GM19324 (cell line): ENCODE results near the gene AHCYL1.

Experiments
- ATAC-seq: cut with Tn5 transposase; IDR thresholded peaks from one replicate; pipeline ENCODE4 v1.9.1; 2021; ENCODE audit warnings: mild to moderate bottlenecking, moderate library complexity; ENCODE audit not compliant: unreplicated experiment, low FRiP score

The AHCYL1 gene

GRCh38 chr1:109975718-109976117, 8.8 kb upstream of the AHCYL1 start:
- ATAC-seq, result no peak

DNA sequence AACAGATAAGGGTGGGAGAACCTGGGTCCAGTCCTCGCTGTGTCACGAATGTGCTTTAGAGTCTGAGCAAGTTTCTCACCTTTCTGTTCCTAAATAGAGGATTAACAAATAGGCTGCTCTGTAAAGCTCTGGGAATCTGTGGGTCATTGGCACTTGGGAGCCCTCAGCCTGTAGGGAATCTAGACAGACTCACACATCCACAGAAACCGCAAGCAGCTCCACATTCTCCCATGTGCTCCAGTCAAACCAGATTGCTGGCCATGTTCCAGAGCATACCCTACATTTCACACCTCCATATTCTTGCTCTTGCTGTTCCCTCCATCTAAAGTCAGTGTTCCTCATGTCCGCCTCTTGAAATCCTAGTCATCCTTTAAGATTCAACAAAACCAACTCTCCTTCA, 7.8 kb upstream of the AHCYL1 start:
- ATAC-seq, result no peak

- ATAC-seq, result no peak
These were observed 7.3 kb upstream of the AHCYL1 start for GRCh38 chr1:109977225-109977624.

DNA sequence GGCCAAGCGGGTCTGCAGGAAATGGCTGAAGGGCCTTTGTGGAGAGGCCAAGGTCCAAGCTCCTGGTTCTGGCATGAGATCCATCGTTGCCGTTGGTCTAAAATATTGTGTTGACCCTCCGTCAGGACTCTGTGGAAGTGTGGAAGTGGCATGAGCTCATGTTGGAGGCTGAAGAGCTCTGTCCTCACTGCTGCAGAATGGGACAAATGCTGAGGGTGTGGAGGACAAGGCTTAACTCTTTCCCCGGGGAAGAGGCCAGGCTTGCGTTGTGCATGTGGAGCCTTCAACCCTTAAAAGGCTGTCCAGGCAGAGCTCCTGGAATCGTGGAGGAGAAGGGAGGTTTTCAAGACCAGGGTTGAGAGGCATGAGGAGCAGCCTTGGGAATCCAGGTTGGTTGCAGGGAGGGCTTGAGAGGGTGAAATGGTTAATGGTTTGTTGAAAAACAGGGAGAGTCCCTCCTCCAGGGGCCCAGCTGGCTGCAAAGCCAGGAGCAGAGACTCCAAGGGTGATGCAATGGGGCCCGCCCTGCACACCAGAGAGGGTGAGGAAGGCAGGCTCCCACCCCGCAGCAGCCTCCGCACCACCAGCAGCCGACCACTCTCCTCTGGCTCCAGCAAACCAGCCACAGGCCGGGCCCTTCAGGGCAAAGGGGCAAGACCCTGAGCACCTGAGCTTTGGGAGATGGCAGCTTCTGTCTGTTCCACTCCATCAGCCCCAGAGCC, 6.7 kb upstream of the AHCYL1 start:
- ATAC-seq, result no peak

GRCh38 chr1:109978761-109979488, 5.6 kb upstream of the AHCYL1 start:
- ATAC-seq, result no peak

DNA sequence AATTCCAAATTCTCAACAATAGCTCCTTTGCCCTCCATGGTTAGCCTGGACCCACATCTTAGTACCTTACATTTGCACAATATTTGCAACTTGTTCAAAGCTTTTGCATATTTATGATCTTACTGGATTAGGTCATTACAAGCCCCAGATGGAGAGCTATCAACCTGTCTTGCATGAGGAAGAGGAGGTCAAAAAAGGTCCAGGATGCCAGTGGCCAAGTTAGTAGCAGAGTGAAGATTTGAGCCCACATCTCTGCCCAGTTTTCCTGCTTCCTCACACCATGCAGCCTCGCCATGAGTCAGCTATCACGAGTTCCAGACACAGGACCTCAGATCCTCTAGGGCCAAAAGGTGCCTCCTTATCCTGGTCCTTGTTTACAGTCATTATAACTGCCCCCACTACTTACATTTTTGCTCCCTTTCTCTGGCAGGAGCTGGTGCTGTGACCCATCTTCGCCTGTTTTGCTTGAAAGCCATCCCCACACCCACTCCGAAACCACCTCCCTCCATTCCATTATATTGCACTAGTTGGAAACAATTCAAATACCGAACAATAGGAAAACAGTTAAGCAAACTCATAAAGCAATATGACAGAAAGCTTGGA, 5.0 kb upstream of the AHCYL1 start:
- no peak for ATAC-seq

- ATAC-seq, result no peak
These were observed 4.1 kb upstream of the AHCYL1 start for GRCh38 chr1:109980324-109981003.

DNA sequence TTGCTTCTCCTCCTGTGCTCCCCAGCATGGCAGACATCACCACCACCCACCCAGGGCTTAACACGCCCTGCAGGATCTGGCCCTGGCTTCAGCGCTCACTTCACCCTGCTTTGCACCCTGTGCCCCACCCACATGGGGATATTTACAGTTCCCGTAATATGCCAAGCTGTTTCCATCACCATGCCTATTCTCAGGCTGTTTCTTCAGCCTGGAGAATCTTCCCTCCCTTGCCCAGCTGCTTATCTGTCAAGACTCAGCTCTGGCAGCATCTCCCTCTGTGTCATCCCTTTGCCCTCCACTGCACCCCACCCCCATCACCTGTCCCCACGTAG, 3.6 kb upstream of the AHCYL1 start:
- ATAC-seq, result no peak

DNA sequence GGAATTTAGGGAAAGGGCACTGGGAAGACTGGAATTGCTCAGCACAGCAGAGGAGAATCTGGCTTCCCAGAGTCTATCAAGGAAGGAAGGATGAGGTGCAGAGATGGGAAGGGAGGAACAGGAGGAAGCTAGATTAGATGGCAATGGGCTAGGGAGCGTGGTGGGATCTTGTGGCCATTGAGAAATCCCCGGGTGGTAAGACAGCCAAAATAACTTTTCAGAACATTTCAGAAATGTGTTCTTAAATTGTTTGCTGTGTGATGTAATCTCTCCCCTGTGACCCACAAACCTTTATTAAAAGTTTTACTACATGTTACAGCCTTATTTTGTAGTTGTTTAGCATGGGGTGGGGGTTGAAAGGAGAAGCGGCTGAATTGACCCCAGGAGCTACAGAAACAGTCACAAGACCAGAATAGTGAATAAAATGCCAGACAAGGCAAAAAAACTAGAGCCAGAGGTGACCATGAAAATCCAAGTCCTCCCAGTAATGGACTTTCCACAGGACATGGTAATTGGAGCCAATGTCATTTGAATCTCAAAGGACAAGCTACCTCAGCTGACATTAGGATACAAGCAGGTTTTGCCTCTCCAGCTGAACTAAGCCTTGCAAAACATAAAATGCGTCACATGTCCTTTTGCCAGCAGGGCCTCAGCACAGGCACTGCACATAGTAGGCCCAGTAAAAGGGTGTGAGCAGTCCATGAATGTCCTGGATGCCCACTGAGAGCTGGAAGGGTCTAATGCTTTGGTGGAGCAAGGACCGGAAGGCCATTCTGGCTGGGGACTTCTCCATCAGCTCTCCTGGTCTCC, 980 bp upstream of the AHCYL1 start:
- ATAC-seq, result no peak

- no peak for ATAC-seq
These were observed 442 bp upstream of the AHCYL1 start for GRCh38 chr1:109984190-109984455.

GRCh38 chr1:109985247-109986053, 885 bp downstream of the AHCYL1 start:
- ATAC-seq, result no peak

DNA sequence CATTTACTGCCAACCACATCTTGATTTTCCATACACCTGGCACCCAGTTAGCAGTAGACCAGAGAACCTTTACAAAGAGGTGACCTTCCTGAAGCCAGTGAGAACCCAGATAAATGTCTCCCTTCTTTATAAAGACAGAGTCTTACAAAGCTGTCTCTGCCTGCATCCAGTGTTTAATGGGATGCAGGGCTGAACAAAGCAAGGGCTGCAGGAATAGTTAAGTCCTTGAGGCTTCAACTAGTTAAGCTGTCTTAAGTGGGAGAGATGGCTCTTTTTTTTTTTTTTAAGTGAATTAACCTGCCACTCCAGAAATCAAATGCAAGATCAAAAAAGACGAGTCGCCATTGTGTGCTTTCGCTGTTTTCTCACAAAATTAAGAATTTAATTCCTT, 1.5 kb downstream of the AHCYL1 start:
- no peak for ATAC-seq

GRCh38 chr1:109988349-109988914, 3.9 kb downstream of the AHCYL1 start:
- no peak for ATAC-seq

- no peak for ATAC-seq
These were observed 5.1 kb downstream of the AHCYL1 start for GRCh38 chr1:109989506-109990301.

GRCh38 chr1:109990302-109990653, 5.7 kb downstream of the AHCYL1 start:
- ATAC-seq, result no peak

GRCh38 chr1:109991400-109991925, 6.9 kb downstream of the AHCYL1 start:
- ATAC-seq, result no peak

DNA sequence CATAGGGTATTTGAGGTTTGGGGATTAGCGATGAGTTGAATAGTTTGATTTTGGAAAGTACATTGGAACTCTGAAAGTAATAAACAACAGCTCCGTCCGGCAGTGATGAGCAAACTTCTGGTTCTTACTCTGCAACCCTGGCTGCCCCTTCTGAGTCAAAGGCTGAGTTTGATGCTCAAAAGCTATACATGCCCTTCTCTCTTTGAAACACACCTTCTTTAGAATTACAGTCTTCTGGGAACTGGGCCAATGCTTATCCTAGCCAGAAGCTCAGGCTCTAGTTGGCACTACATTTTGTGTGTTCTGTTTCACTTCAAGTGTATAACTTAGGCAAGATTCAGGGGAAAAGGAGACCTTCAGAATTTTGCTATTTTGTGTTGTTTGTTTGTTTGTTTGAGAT, 9.3 kb downstream of the AHCYL1 start:
- ATAC-seq, result no peak

GRCh38 chr1:109994654-109995053, 10.1 kb downstream of the AHCYL1 start:
- ATAC-seq, result no peak

DNA sequence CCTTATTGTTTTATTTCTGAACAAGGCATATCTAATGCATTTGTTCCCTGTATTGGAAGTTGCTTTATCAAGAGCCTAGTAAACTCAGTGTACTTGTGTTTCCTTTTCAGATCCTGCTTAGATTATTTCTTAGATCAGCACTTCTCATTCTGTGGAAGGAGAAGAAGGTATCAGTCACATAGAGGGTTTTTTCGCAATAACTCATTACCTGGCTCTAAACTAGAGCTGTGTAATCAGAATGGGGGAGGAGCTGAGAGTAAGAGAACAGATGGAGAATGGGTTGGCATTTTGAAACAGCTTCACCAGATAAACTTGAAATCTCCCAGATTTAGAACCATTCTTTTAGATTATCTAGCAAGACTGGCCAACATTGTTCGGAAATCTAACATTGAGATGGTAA, 11.0 kb downstream of the AHCYL1 start:
- ATAC-seq, result no peak
